KBM-7 (cell line): ENCODE results near the gene MAPK14.
A peak's percentile ranks its signal among the peaks of the same experiment; 100 is the strongest.
"Not testable (repeated sequence)": the region's sequence is repeated elsewhere in the genome, so short reads cannot be mapped to it uniquely, and the experiment has no call there.

Experiments
- DNase-seq: peaks from one replicate; pipeline ENCODE4 v3.0.0-alpha.2; 2015
- in situ Hi-C: fragments of 300-500 bp; cut with MboI; formaldehyde crosslinking; loops from 2 replicates; pipeline ENCODE4 v1.14.3; 2020; ENCODE audit warnings: low sequenced_read_pairs, low pct_unique_long_range_greater_than_20kb, mixed read lengths

Gene MAPK14

DNA sequence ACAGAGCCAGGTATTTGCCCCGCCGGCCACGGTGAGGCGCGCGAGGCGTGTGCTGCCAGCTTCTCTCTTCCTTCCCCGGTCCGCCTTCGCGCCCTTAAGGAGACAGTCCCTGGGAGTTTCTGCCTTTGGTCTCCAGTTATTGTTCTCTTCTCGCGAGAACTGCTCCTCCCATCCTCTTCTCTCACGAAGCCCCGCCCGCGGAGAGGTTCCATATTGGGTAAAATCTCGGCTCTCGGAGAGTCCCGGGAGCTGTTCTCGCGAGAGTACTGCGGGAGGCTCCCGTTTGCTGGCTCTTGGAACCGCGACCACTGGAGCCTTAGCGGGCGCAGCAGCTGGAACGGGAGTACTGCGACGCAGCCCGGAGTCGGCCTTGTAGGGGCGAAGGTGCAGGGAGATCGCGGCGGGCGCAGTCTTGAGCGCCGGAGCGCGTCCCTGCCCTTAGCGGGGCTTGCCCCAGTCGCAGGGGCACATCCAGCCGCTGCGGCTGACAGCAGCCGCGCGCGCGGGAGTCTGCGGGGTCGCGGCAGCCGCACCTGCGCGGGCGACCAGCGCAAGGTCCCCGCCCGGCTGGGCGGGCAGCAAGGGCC is at the start of gene MAPK14:
Gene MAPK14 (plus strand): TSS at position 308 of the 587 bp plus-strand sequence. CDS start 350 bp downstream, outside the sequence.
- peak; percentile 100 for DNase-seq
- in situ Hi-C loops: no loop called here

DNA sequence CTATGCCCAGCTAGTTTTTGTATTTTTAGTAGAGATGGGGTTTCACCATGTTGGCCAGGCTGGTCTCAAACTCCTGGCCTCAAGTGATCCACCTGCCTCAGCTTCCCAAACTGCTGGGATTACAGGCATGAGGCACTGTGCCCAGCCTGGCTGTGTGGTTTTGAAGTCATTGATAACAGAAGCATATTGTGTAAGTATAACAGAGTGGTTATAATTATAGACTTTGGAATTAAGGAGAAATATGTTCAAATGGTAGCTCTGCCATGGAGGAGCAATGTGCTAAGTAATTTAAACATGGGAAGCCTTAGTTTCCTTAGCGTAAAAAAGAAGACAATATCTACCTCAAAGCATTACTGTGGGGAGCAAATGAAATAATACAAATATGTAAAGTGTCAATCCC is 47.5 kb upstream of the MAPK14 start:
- DNase-seq, in situ Hi-C loops: not testable (repeated sequence)

DNA sequence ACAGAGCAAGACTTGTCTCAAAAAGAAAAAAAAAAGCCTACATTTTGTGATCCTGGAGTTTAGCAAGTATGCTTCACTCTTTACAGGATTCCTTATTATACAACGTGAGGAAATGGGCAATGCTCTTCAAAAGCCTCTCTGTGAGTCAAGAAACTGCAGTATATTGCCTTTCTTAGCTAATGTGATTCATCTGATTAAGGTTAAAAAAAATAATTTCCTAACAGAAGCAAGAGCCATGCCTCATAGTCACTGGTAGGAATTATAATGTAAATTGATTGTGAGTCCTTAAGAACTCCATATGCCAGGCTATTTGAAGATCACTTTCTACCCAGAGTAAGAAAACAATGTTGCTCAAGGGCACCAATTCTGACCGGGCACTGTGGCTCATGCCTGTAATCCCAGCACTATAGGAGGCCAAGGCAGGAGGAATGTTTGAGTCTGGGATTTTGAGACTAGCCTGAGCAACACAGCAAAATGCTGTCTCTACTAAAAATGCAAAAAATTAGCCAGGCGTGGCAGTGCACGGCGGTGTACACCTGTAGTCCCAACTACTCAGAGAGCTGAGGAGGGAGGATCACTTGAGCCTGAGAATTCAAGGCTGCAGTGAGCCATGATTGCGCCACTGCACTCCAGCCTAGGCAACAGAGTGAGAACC is 46.5 kb upstream of the MAPK14 start:
- in situ Hi-C loops: no loop called here
- no peak for DNase-seq

DNA sequence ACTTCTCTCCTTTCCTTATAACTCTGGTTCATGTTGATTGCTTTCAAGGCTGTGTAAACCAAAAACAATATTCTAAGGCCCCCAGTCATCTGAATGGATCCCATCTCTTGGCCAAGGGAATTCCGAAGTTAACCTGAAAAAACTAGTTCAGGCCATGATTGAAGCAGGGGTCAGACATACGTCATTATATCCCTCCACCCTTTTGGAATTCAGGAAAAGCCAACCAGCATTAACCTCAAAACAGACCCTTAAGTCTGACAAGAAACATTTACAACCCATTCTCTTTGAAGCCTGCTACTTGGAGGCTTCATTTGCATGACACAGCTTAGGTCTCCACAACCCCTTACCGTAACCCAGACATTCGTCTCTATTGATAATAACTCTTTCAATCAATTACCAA is 42.9 kb upstream of the MAPK14 start:
- DNase-seq: no peak
- in situ Hi-C loops: no loop called here

DNA sequence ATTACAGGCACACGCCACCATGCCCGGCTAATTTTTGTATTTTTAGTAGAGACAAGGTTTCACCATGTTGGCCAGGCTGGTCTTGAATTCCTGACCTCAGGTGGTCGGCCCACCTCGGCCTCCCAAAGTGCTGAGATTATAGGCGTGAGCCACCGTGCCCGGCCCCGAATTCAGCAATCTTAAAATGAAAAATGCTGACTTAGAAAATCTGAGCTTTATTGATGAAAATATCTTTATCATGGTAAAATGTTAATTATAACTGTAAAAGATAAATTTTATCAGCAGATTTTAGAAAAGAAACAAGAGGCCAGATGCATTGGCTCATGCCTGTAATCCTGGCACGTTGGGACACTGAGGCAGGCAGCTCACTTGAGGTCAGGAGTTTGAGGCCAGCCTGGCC is 39.6 kb upstream of the MAPK14 start:
- DNase-seq, in situ Hi-C loops: not testable (repeated sequence)

DNA sequence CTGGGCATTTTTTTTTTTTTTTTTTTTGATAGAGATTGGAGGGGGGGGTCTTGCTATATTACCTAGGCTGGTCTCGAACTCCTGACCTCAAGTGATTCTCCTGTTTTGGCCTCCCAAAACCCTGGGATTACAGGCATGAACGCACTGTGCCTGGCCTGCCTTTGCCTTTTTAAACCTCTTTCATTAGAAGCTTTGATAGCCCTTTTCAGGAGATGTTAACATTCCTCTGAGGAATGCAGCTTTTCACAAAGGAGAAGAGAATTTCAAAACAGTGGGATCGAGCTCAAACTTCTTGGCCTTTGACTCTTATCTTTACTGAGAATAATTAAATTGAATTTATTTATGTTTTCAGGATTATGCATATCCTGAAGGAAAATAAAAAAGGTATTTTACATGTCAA is 34.5 kb upstream of the MAPK14 start:
- in situ Hi-C loops: no loop called here

DNA sequence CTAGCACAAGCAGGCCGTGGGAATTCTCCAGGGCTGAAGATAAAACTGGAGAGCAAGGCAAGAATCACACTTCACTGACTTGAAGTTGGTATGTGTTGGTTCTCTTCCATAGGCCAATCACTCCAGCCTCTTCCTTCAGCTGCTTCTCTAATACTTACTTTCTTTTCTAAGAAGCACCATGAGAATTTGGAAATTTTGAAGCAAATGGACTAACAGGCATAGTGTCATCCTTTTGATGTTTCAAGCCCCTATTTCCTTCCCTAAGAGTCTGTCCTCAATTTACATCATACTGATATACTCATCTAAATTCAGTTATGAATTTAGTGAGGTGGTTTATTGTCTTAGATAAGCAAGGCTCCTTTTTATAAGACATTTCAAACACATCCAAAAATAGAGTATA is 27.2 kb upstream of the MAPK14 start:
- DNase-seq: no peak
- in situ Hi-C loops: no loop called here

More for the DNA sequence above, 34.5 kb upstream of the MAPK14 start:
- no peak for DNase-seq

DNA sequence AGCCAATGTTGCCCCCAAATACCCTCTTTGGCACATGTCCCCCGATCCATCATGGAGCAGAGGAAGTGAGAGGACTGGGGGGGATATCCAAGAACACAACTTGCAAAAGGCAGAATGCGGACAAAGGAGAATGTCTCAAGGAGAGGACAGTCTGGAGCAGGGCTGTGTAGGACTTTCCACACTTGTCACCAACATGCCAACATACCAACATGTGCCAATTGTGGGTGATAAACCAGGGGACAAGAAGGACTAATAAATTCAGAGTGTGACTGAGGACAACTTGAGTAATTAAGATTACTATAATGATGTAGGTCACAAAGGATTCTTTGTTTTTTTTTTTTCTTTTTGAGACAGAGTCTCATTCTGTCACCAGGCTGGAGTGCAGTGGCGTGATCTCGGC is 11.9 kb upstream of the MAPK14 start:
- in situ Hi-C loops: no loop called here
- no peak for DNase-seq

DNA sequence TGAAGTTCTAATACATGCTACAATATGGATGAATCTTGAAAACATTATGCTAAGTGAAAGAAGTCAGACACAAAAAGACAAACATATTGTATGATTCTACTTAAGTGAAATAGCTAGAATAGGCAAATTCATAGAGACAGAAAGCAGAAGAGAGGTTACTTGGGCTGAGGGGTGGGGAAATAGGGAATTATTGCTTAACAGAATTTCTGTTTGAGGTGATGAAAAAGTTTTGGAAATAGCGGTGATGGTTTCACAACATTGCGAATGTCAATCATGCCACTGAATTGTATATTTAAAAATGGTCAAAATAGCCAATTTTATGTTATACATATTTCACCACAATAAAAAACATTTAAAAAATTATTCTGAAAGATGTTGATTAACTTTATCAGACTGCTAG is 9.3 kb upstream of the MAPK14 start:
- in situ Hi-C loops: no loop called here
- DNase-seq: no peak

DNA sequence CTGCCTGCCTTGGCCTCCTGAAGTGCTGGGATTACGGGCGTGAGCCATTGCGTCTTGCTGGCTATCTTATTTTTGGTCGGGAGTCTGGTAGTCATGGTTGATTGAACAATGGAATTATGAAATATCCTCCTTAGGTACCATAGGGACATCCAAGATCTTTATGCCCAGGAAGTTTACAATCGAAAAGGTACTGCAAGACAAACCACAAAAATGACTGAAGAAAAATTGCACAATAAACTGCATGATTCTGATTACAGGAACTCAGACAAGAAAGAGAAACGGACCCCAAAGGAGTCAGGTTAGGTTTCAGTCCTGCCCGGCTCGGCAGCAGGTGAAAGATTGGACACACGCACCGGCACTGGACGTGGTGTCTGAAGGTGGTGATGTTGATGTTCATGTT is 8.4 kb upstream of the MAPK14 start:
- in situ Hi-C loops: no loop called here
- DNase-seq: peak; percentile 62

DNA sequence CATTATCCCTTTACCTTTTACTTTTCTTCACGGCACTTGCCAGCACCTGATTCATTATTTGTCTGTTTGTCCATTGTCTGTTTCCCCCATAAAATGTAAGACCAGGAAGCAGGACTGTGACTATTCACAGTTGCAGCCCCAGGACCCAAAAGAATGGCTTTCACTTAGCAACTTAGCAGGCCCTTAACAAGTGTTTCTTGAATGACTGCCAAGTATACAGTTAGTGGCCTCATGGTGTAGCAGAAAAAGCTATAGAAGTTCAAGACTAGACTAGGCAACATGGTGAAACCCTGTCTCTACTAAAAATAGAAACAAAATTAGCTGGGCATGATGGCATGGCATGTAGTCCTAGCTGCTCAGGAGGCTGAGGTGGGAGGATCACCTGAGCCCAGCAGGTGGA is 7.5 kb upstream of the MAPK14 start:
- in situ Hi-C loops: no loop called here
- peak; percentile 19 for DNase-seq

DNA sequence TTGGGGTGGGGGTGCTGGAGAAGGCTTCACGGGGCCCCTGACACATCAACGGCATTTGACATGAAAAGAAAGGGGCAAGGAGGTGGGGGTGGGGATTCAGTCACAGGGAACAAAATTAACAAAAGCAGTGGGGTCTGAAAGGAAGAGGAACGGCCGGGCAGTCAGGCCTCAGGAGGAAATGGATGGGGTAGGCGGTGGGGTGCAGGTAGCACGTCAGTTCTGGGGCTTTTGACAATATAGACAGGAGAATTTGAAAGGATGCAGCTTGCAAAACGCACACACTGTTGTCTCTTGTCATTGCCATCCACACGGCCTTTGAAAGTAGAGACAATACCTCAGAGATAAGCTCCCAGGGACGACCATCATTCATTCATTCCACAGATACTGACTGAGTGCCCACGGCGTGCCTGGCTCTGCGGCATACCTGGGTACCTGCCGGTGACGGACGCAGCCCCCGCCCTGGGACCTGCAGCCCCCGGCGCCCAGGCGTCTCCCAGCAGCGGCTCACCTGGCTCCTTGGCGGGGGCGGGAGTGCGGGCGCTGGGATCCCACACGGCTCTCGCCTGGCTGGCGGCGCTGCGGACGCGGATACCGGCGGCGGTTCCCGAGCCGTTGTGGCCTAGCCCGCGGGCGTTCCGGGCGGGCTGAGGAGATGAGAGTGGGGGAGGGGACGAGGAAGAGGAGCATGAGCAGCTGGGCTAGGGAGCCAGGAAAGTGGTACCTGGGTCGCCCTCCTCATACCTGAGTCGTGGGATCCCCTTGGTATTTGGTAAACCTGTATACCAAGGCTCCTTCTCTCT is 3.4 kb upstream of the MAPK14 start, which contains the start of gene SLC26A8:
Gene SLC26A8 (minus strand): TSS at position 646 of the 800 bp plus-strand sequence. CDS start 4,934 bp downstream, outside the sequence.
- in situ Hi-C loops: no loop called here
- DNase-seq: no peak

DNA sequence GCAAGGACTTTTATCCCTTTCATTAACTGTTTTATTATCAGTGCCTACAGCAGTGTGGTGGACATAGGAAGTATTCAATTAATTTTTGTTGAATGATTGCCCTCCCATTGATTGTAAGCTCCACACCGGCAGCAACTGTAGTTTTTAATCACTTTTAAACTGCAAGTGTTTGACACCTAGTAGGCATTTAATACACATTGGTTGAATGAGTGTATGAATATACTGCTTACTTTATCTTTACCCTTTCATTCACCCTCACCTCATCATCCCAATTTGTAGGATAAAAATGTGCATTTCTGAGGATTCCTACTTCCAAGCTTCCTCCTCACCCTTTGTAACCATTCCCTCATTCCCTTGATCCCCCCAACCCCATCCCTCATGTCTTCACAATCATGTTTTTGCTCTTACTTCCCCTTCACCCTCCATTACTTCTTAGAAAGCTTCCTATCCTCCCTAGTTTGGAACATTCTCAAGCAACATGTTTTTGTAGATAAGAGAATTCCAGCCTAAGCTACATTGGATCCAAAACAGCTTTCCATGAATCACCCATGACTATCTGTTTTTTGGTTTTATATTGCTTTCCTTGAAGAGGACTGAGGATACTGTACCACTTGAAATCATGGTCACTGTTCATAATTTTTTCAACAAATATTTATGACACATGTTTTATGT is 2.2 kb upstream of the MAPK14 start:
- DNase-seq: no peak
- in situ Hi-C loops: no loop called here

DNA sequence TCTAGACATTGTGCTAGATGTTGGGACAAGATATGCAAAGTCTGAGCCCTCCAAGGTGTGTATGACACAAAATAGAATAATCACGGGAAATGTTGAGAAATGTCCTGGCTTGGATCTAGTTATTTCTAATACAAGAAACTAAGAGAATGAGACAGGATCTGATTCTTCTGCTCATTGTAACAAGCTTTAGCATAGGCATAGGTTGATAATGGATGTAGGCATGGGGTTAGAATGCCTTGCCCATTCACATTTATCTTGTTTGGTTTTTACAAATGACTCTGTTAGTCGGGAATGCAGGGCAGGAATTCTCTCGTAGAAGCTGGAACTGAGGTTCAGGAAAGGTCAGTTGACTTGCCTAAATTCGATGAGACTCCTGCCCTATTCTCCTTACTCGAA is 1.7 kb upstream of the MAPK14 start:
- no peak for DNase-seq
- in situ Hi-C loops: no loop called here

DNA sequence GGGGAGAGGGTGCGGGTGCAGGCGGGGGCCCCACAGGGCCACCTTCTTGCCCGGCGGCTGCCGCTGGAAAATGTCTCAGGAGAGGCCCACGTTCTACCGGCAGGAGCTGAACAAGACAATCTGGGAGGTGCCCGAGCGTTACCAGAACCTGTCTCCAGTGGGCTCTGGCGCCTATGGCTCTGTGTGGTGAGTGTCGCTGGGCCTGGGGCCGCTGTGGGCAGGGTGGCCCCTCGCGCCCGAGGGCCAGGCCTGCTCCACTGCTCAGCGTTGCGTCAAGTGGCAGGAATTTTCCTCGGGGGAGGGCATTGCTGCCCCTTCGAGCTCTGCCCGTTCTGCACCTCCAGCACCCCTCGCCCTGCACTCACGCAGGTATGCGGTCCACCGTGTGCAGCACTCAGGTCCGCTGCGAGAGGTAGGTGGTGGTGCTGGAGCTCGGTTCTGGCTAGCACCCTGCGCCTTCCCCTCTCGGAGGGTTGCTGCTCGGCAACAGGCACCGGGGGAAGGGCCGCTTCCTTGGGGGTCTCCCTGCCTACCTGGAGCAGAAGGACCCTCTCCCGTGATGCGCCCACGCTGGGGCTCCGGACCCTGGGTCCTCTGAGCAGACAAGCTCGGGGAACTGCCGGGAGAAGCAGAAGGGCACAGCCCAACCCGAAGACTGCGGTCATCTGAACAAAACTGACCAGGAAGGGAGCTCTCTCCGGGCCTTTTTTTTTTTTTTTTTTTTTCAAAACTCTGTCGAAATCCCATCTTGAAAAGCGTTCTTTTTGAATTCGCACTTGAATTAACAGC is 674 bp downstream of the MAPK14 start:
- in situ Hi-C loops: no loop called here
- no peak for DNase-seq

DNA sequence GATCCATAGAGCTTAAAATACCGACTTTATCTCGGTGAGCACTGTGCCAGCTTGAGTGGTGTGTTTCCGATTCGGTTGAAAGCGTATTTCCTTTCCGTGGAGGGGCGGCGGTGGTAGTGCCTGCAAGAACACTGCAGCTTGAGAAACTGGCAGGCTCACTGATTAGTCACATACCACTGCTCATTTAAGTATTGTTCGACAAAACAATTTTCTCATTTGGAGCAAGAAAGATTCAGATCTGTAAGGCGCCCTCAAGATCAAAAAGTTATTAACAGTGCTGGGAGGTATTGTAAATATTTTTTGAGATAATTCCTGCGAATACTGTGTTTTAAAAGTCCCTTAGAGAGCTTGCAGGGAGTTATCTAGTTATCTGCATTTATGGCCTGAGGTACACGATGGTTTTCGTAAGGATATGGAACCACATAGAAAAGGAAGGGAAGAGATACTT is 1.3 kb downstream of the MAPK14 start:
- DNase-seq: peak; percentile 92

DNA sequence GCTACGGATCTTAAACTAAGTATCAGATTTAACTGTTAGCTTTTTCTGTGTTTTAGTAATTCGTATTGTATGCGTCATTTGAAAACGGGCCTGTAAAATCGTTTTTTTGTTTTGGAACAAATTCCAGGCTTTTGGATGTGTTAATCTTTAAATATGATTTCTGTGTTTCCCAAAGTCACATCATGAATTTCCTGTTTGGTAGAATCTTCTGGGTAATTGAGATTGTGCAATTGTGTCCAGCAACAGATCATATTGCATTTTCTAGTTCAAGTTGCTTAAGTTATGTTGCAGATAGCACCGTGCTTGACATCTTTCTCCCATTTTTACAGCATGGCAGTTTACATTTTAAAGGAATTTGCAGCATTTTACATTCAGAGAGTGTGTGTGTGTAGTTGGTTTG is 1.9 kb downstream of the MAPK14 start:
- in situ Hi-C loops: no loop called here
- DNase-seq: peak; percentile 60

More for the DNA sequence above, 1.3 kb downstream of the MAPK14 start:
- in situ Hi-C loops: no loop called here

DNA sequence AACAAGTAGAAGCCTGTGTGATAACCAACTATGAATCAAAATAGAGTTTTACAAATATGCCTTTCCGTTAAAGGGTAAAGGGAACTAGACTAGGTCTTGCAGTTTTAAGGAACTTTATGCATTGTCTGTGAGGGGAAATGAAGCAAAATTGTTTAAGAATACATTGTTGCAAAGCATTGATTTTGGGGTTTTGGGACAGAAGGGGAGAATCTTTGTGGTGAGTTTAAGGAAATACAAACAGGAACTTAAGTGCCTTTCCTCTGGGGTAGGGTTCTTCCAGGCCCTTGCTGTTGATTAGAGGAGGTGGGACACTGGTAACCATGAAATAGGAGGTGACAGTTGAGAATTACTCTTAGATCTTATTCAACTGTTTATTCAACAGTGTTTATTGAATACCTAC is 4.7 kb downstream of the MAPK14 start:
- in situ Hi-C loops: no loop called here
- peak; percentile 86 for DNase-seq

DNA sequence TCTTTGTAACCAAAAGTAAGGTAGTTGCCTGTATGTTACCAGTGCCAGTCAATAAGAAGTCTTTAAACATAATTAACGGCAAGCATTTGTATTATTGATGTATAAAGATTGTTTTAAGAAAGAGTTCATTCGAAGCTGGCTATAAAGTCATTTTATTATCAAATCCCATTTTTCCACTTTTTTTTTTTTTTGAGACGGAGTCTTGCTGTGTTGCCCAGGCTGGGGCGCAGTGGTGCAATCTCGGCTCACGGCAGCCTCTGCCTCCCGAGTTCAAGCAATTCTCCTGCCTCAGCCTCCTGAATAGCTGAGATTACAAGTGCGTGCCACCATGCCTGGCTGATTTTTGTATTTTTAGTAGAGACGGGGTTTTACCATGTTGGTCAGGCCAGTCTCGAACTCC is 5.5 kb downstream of the MAPK14 start:
- DNase-seq, in situ Hi-C loops: not testable (repeated sequence)
